Measurements from ENCODE around the gene ACRBP.
A peak's percentile ranks its signal among the peaks of the same experiment; 100 is the strongest.
"Not testable (repeated sequence)": the region's sequence is repeated elsewhere in the genome, so short reads cannot be mapped to it uniquely, and the experiment has no call there.

Gene ACRBP

GRCh38 chr12:6614513-6615172 is 32.6 kb downstream of the ACRBP start:
- no peak for DNase-seq (ENCODE audit: low spot score)

GRCh38 chr12:6613776-6614512 is 33.3 kb downstream of the ACRBP start:
- peak; percentile 37 for DNase-seq (ENCODE audit: low spot score)

GRCh38 chr12:6613015-6613775 is 34.0 kb downstream of the ACRBP start:
- DNase-seq (ENCODE audit: low spot score), result no peak

GRCh38 chr12:6612652-6613014 is 34.6 kb downstream of the ACRBP start:
- peak; percentile 54 for DNase-seq (ENCODE audit: low spot score)

GRCh38 chr12:6612247-6612646 is 35.0 kb downstream of the ACRBP start:
- peak; percentile 34 for DNase-seq (ENCODE audit: low spot score)

- DNase-seq (ENCODE audit: low spot score), result peak; percentile 72
These were observed 38.5 kb downstream of the ACRBP start for GRCh38 chr12:6608592-6609281.

- peak; percentile 75 for DNase-seq (ENCODE audit: low spot score)
These were observed 39.3 kb downstream of the ACRBP start for GRCh38 chr12:6607751-6608591.

- peak; percentile 62 for DNase-seq (ENCODE audit: low spot score)
These were observed 40.7 kb downstream of the ACRBP start for GRCh38 chr12:6606331-6607131.

GRCh38 chr12:6605421-6606330 is 41.6 kb downstream of the ACRBP start:
- peak; percentile 61 for DNase-seq (ENCODE audit: low spot score)

GRCh38 chr12:6604259-6605029 is 42.8 kb downstream of the ACRBP start:
- DNase-seq (ENCODE audit: low spot score), result no peak

GRCh38 chr12:6603095-6603567 is 44.1 kb downstream of the ACRBP start:
- no peak for DNase-seq (ENCODE audit: low spot score)

- no peak for DNase-seq (ENCODE audit: low spot score)
These were observed 44.7 kb downstream of the ACRBP start for GRCh38 chr12:6602526-6602925.

- not testable (repeated sequence) for DNase-seq (ENCODE audit: low spot score)
These were observed 51.6 kb downstream of the ACRBP start for GRCh38 chr12:6595673-6596072.

GRCh38 chr12:6592087-6592486 is 55.1 kb downstream of the ACRBP start:
- DNase-seq (ENCODE audit: low spot score), result no peak
